Lung (tissue), 12 donors: ENCODE results near the gene CYP2R1. TPM values are rescaled to one million over a fixed set of nuclear protein-coding genes. Genes with fewer than 3 reads are reported as not detected.
A peak's percentile ranks its signal among the peaks of the same experiment; 100 is the strongest.

ENCODE experiments used
- ATAC-seq: fragments of 200-7000 bp; cut with Tn5 transposase; one replicate; pipeline ENCODE4 v1.9.1; 2020; ENCODE audit warnings: moderate number of reproducible peaks; ENCODE audit not compliant: insufficient read depth, low FRiP score
- DNase-seq, 3 donors: peaks; one replicate each; pipeline ENCODE4 v3.0.0-alpha.2; 2013 to 2017
- H3K27ac ChIP-seq, 2 donors: one replicate each; pipeline ENCODE4 v1.5.1; 2013; ENCODE audit warnings: mild to moderate bottlenecking in 2 of 2, moderate library complexity in 2 of 2, control low read depth in 1 of 2, inconsistent platforms in 1 of 2, low read depth in 1 of 2, low read length in 1 of 2
- H3K27me3 ChIP-seq, 3 donors: one replicate each; pipeline ENCODE4 v1.5.1; 2013; ENCODE audit warnings: low read length in 2 of 3; ENCODE audit not compliant: control insufficient read depth in 3 of 3, insufficient read depth in 3 of 3
- H3K36me3 ChIP-seq, 4 donors: one replicate each; pipeline ENCODE4 v1.5.1; 2013; ENCODE audit warnings: low read length in 4 of 4, mild to moderate bottlenecking in 1 of 4, moderate library complexity in 1 of 4; ENCODE audit not compliant: control insufficient read depth in 4 of 4, insufficient read depth in 4 of 4
- H3K4me1 ChIP-seq, 5 donors: one replicate each; pipeline ENCODE4 v1.5.1; 2013; ENCODE audit warnings: low read length in 5 of 5, mild to moderate bottlenecking in 2 of 5, moderate library complexity in 1 of 5; ENCODE audit not compliant: control insufficient read depth in 5 of 5, insufficient read depth in 5 of 5
- H3K4me3 ChIP-seq: one replicate; pipeline ENCODE4 v1.5.1; 2013; ENCODE audit warnings: mild to moderate bottlenecking, control low read depth, moderate library complexity
- H3K9ac ChIP-seq, 2 donors: one replicate each; pipeline ENCODE4 v1.5.1; 2013; ENCODE audit warnings: low read length in 2 of 2, control low read depth in 1 of 2; ENCODE audit not compliant: insufficient read depth in 1 of 2
- H3K9me3 ChIP-seq, 4 donors: one replicate each; pipeline ENCODE4 v1.5.1; 2013; ENCODE audit warnings: low read length in 3 of 4, mild to moderate bottlenecking in 1 of 4, moderate library complexity in 1 of 4; ENCODE audit not compliant: control insufficient read depth in 4 of 4, insufficient read depth in 3 of 4
- WGBS, 2 donors: extraction: QIAGEN DNeasy Blood & Tissue Kit; methylation state at CpG; one replicate each; pipeline ENCODE4 v1.1.7; 2013; 5-methylcytosine and 5-hydroxymethylcytosine counted together
- polyA plus RNA-seq, 2 donors: library from polyadenylated mRNA; stranded (reverse); fragments of 200-250 nt; gene quantifications; one replicate each; pipeline ENCODE4 v1.2.1, GENCODE V29; 2013
- total RNA-seq, 2 donors: library from RNA; depleted of rRNA in 1 of 2; stranded (reverse); fragments of >200 nt in 1 of 2; gene quantifications; one replicate each; pipeline ENCODE4 v1.2.1, GENCODE V29; 2014 to 2021
- TF ChIP-seq, protein P1 (sequence below): IDR thresholded peaks from 2 replicates; pipeline ENCODE4 v1.5.1; 2012; ENCODE audit warnings: mild to moderate bottlenecking; ENCODE audit errors: control extremely low read depth, extremely low read depth
- donor health status: control.
- donor health status: control.
- donor health status: Bipolar disorder and iron deficiency.
- donor health status: healthy.
- donor health status: DM: yes; HTN: yes; CAD: no.

Gene CYP2R1
- total and polyA plus RNA-seq, 4 donors = 9.9 to 33.4 (median 19.2) TPM

DNA sequence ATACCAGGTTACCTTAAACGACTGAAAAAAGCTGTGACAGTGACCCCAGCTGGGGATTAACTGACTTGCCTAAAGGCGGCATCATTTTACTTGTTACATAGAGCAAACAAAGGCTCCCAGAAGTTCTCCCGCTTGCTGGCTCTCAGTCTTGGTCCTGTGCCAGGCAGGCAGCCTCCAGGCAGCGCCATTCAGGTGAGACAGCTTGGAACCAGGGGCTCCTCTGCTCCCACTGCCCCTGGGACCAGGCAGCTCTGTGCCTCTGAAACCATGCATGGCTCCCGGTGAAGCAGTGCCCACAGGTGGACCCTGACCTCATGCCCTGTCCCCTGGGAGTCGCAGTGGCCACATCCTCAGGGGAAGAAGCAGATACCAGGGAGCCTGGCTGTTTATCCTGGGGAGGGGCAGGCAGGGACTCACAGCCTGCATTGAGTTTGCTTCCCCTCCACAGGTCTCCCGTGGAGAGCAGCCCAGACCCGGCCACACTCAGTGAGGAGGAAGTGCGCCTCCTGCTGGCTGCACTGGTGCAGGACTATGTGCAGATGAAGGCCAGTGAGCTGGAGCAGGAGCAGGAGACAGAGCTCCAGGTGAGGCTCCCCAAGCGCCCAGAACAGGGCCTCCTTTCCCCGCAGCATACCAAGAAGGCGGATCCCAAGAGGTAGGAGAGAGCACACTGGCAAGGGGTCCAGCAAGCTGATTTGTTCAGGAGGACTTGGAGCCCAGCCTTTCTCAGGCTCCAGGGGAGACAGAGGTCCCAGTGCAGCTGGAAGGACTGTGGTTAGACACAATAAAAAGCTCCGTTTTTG is 15.6 kb upstream of the CYP2R1 start:
- DNase-seq (peak; percentile 52 to 76 (median 64)), ATAC-seq (peak; percentile 80)
- peaks cover 0 to 2% (median 0%) of the 10 kb centered on the region in 3 donors for H3K27me3 ChIP-seq
- no peak overlapping the region for H3K27ac ChIP-seq
- H3K4me3 ChIP-seq = no peak overlapping the region
- H3K4me1 ChIP-seq = peaks cover 0 to 4% (median 3%) of the 10 kb centered on the region in 5 donors
- WGBS, 2 donors = 38% methylated on average over 13 of the region's 13 CpGs
- no peak overlapping the region for H3K9ac ChIP-seq
- H3K36me3 ChIP-seq = no peaks in the 10 kb centered on the region
- H3K9me3 ChIP-seq = no peaks in the 10 kb centered on the region
- TF ChIP-seq, protein P1, sequence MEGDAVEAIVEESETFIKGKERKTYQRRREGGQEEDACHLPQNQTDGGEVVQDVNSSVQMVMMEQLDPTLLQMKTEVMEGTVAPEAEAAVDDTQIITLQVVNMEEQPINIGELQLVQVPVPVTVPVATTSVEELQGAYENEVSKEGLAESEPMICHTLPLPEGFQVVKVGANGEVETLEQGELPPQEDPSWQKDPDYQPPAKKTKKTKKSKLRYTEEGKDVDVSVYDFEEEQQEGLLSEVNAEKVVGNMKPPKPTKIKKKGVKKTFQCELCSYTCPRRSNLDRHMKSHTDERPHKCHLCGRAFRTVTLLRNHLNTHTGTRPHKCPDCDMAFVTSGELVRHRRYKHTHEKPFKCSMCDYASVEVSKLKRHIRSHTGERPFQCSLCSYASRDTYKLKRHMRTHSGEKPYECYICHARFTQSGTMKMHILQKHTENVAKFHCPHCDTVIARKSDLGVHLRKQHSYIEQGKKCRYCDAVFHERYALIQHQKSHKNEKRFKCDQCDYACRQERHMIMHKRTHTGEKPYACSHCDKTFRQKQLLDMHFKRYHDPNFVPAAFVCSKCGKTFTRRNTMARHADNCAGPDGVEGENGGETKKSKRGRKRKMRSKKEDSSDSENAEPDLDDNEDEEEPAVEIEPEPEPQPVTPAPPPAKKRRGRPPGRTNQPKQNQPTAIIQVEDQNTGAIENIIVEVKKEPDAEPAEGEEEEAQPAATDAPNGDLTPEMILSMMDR = peak; percentile 65

DNA sequence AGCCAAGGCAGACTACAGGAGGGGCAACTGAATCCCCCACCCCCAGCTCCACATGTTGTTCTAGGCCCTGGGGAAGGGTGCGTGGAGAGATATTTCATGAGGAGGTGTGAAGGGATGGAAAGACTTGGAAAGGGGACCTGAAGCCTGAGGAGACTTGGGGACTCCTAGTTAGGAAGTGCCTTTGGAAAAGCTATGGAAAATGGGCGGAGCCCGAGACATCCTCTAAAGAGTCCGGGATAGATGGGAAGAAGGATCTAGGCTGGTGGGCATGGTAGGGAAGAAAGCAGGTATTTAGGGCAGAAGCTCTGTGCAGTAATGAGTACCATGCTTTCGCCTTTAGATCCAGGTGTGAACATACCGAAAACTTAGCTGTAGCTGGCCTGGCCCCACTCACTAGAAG is 15.0 kb upstream of the CYP2R1 start:
- Histone ChIP-seq H3K4me1 (peaks cover 0 to 4% (median 3%) of the 10 kb centered on the region in 5 donors), H3K27ac (no peak overlapping the region), H3K4me3 (no peak overlapping the region), H3K27me3 (peaks cover 0 to 2% (median 0%) of the 10 kb centered on the region in 3 donors), H3K9ac (no peak overlapping the region), H3K36me3 (no peaks in the 10 kb centered on the region), H3K9me3 (no peaks in the 10 kb centered on the region)
- no peak for ATAC-seq
- DNase-seq = no peak
- TF ChIP-seq, protein P1 = no peak
- WGBS, 2 donors = 95 to 97% methylated on average over 6 of the region's 6 CpGs

DNA sequence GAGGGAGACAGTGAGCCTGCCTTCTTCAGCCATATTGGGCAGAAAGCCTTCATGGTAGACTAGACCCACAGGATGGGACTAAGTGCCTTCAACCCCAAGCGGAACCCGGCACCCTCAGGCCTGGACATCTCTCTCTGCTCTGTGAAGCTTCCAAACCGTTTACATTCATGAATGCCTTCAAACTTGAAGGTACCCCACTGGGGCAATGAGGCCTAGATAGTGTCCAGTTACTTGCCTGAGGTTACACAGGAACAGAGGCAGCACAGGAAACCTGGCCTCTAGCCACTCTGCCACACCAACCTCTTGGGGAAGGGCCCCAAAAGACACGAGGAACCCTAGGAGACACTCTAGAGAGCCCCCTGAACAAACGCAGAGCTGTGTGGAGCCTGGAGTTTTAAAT is 14.5 kb upstream of the CYP2R1 start:
- H3K36me3 ChIP-seq = no peaks in the 10 kb centered on the region
- no peak overlapping the region for H3K27ac ChIP-seq
- H3K27me3 ChIP-seq = peaks cover 0 to 2% (median 0%) of the 10 kb centered on the region in 3 donors
- WGBS, 2 donors = 85 to 90% methylated on average over 5 of the region's 5 CpGs
- TF ChIP-seq, protein P1 = no peak
- no peak overlapping the region for H3K4me3 ChIP-seq
- peaks cover 0 to 4% (median 3%) of the 10 kb centered on the region in 5 donors for H3K4me1 ChIP-seq
- DNase-seq (no peak), ATAC-seq (no peak)
- no peak overlapping the region for H3K9ac ChIP-seq
- no peaks in the 10 kb centered on the region for H3K9me3 ChIP-seq
